ENCODE data around the gene TMEM242. TPM values are rescaled to one million over a fixed set of nuclear protein-coding genes. Genes with fewer than 3 reads are reported as not detected.

TMEM242 gene
- total and polyA plus RNA-seq, 10 donors, result 3.7 to 16.0 (median 7.2) TPM

GRCh38 chr6:157280947-157281346 lies 42.4 kb downstream of the TMEM242 start:
- Histone ChIP-seq H3K4me3 (no peak overlapping the region), H3K4me1 (no peaks in the 10 kb centered on the region), H3K9me3 (no peaks in the 10 kb centered on the region), H3K27me3 (replicated peaks in 1 of 7) (no peaks in the 10 kb centered on the region), H3K36me3 (no peaks in the 10 kb centered on the region), H3K27ac (no peak overlapping the region)
- TF ChIP-seq POLR2AphosphoS5 (IDR thresholded peaks at IDR 0.05) (no peak), POLR2A (IDR thresholded peaks at IDR 0.05) (no peak), CTCF (IDR thresholded peaks at IDR 0.05 in 8 of 11, conservative IDR thresholded peaks at IDR 0.05 in 3 of 11) (no peak)
- no peak for DNase-seq
- intact Hi-C loops (cut with DNase I; ENCODE audit: low total_unique reads), result no loop called here
- WGBS, 5 donors, result 78 to 94% (median 88%) methylated on average over 3 to 9 of the region's 9 CpGs

- Histone ChIP-seq H3K27me3 (replicated peaks in 1 of 7) (no peaks in the 10 kb centered on the region), H3K27ac (no peak overlapping the region), H3K4me1 (peaks cover 0 to 7% (median 5%) of the 10 kb centered on the region in 6 donors), H3K9me3 (no peaks in the 10 kb centered on the region), H3K4me3 (no peak overlapping the region), H3K36me3 (no peaks in the 10 kb centered on the region)
- intact Hi-C loops (cut with DNase I; ENCODE audit: low total_unique reads), result no loop called here
- WGBS, 5 donors, result 81 to 88% (median 83%) methylated on average over 13 to 17 of the region's 17 CpGs
- TF ChIP-seq POLR2A (IDR thresholded peaks at IDR 0.05), result no peak
- no peak for DNase-seq
Measured at GRCh38 chr6:157280157-157280556, 43.2 kb downstream of the TMEM242 start.

GRCh38 chr6:157278171-157278570 lies 45.1 kb downstream of the TMEM242 start:
- H3K4me3 ChIP-seq, result no peak overlapping the region
- no peak for DNase-seq
- H3K9me3 ChIP-seq, result no peaks in the 10 kb centered on the region
- intact Hi-C loops (cut with DNase I; ENCODE audit: low total_unique reads), result loop anchor here (10.0 kb wide), 1 partner anchor 243 kb away; no protein-coding TSS in a partner anchor
- no peak overlapping the region for H3K27ac ChIP-seq
- no peaks in the 10 kb centered on the region for H3K27me3 ChIP-seq (replicated peaks in 1 of 7)
- WGBS, 5 donors, result 85 to 97% (median 95%) methylated on average over 6 to 9 of the region's 9 CpGs
- H3K4me1 ChIP-seq, result peaks cover 0 to 24% (median 17%) of the 10 kb centered on the region in 6 donors
- no peaks in the 10 kb centered on the region for H3K36me3 ChIP-seq
- TF ChIP-seq POLR2A (IDR thresholded peaks at IDR 0.05) (no peak), CTCF (IDR thresholded peaks at IDR 0.05 in 8 of 11, conservative IDR thresholded peaks at IDR 0.05 in 3 of 11) (no peak), POLR2AphosphoS5 (IDR thresholded peaks at IDR 0.05) (no peak)

- DNase-seq, result no peak
- 75 to 89% (median 84%) methylated on average over 8 to 9 of the region's 9 CpGs for WGBS, 5 donors
- H3K4me3 ChIP-seq, result no peak overlapping the region
- H3K9me3 ChIP-seq, result no peaks in the 10 kb centered on the region
- no peak for TF ChIP-seq POLR2A (IDR thresholded peaks at IDR 0.05)
- no peak for TF ChIP-seq CTCF (IDR thresholded peaks at IDR 0.05 in 8 of 11, conservative IDR thresholded peaks at IDR 0.05 in 3 of 11)
- no peak for TF ChIP-seq POLR2AphosphoS5 (IDR thresholded peaks at IDR 0.05)
- H3K27me3 ChIP-seq (replicated peaks in 1 of 7), result no peaks in the 10 kb centered on the region
- intact Hi-C loops (cut with DNase I; ENCODE audit: low total_unique reads), result loop anchor here (10.0 kb wide), 1 partner anchor 242 kb away; no protein-coding TSS in a partner anchor
- H3K36me3 ChIP-seq, result no peaks in the 10 kb centered on the region
- no peak overlapping the region for H3K27ac ChIP-seq
- H3K4me1 ChIP-seq, result peaks cover 0 to 28% (median 18%) of the 10 kb centered on the region in 6 donors
Measured at GRCh38 chr6:157276731-157277130, 46.6 kb downstream of the TMEM242 start.

- no peak overlapping the region for H3K4me3 ChIP-seq
- H3K27ac ChIP-seq, result no peak overlapping the region
- H3K36me3 ChIP-seq, result no peaks in the 10 kb centered on the region
- H3K9me3 ChIP-seq, result no peaks in the 10 kb centered on the region
- intact Hi-C loops (cut with DNase I; ENCODE audit: low total_unique reads), result loop anchor here (10.0 kb wide), 1 partner anchor 241 kb away; no protein-coding TSS in a partner anchor
- 80 to 98% (median 92%) methylated on average over 3 of the region's 3 CpGs for WGBS, 5 donors
- TF ChIP-seq POLR2AphosphoS5 (IDR thresholded peaks at IDR 0.05) (no peak), CTCF (IDR thresholded peaks at IDR 0.05 in 8 of 11, conservative IDR thresholded peaks at IDR 0.05 in 3 of 11) (no peak), POLR2A (IDR thresholded peaks at IDR 0.05) (no peak)
- H3K4me1 ChIP-seq, result peaks cover 0 to 28% (median 18%) of the 10 kb centered on the region in 6 donors
- DNase-seq, result peak; percentile 40
- H3K27me3 ChIP-seq (replicated peaks in 1 of 7), result no peaks in the 10 kb centered on the region
Measured at GRCh38 chr6:157276134-157276532, 47.2 kb downstream of the TMEM242 start.

Measured in spleen (tissue), 11 donors.